Measurements from ENCODE around the gene ACOX2. TPM values are rescaled to one million over a fixed set of nuclear protein-coding genes. Genes with fewer than 3 reads are reported as not detected.
A peak's percentile ranks its signal among the peaks of the same experiment; 100 is the strongest.

Gene ACOX2
- total RNA-seq, 1 experiment from 2014 or later = 0.85 TPM

DNA sequence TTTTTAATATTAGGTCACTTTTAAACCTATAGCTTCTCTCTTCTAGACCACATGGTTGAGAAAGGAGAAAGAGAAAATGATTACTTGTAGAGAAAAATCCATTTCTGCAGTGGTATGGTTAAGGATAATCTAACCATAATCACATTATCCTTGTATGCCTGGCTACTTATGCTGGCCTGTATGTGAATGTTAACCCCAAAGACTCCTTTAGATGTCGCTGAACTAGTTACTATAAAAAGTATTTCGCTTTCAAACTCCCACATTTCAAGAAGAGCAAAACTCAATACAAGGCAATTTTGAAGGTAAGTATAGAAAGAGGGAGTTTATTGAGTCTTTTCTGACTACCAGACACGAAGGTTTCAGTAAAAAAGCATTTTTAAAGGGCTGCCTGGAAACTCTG, 42.9 kb downstream of the ACOX2 start:
- no peaks in the 10 kb centered on the region for H3K9me3 Mint-ChIP-seq
- no peaks in the 10 kb centered on the region for H3K27me3 ChIP-seq (ENCODE audit: insufficient read depth, low read length)
- no peak overlapping the region for H3K9ac ChIP-seq (ENCODE audit: extremely low read depth, insufficient read length, low read length)
- no peak overlapping the region for H3K27ac ChIP-seq (ENCODE audit: insufficient read length, low read depth, low read length)
- H3K14ac ChIP-seq (ENCODE audit: insufficient read depth, low read length) = no peak overlapping the region
- H2BK20ac ChIP-seq (ENCODE audit: low read depth, low read length, poor library complexity, severe bottlenecking) = no peak overlapping the region
- H3K4me2 ChIP-seq (ENCODE audit: insufficient read depth, insufficient read length, low read length) = peak overlapping the region; percentile 59
- no peak overlapping the region; a peak in 2 of 5 replicates for H3K4me3 Mint-ChIP-seq
- H3K4ac ChIP-seq (ENCODE audit: low read depth, low read length) = no peak overlapping the region
- H2BK12ac ChIP-seq (ENCODE audit: insufficient read length, low read depth, low read length) = no peak overlapping the region
- H3K79me2 ChIP-seq (ENCODE audit: insufficient read depth, low read length) = peaks cover 7% of the 10 kb centered on the region; the same call in 1 of the 2 replicates
- peaks cover 10% of the 10 kb centered on the region for H3K4me1 ChIP-seq (ENCODE audit: insufficient read depth, low read length)
- no CpG with 5 or more reads among the region's 3 CpGs for WGBS (ENCODE audit: extremely low coverage, insufficient read length, low lambda C conversion rate)
- H3K23ac ChIP-seq (ENCODE audit: insufficient read length, low read depth, low read length) = no peak overlapping the region
- no peaks in the 10 kb centered on the region for H4K20me1 ChIP-seq (ENCODE audit: control insufficient read depth, insufficient read depth, insufficient read length)
- no peak overlapping the region for H4K91ac ChIP-seq (ENCODE audit: insufficient read length, low read depth, low read length)
- H2BK5ac ChIP-seq (ENCODE audit: insufficient read length, low read length) = no peak overlapping the region
- H3K18ac ChIP-seq (ENCODE audit: insufficient read length, low read depth, low read length) = no peak overlapping the region
- H3K23me2 ChIP-seq (ENCODE audit: insufficient read length, low read depth, low read length, poor library complexity, severe bottlenecking) = peaks cover 8% of the 10 kb centered on the region
- H3K4me1 Mint-ChIP-seq = peaks cover 59 to 66% of the 10 kb centered on the region in 2 experiments
- no peak overlapping the region for H3K56ac ChIP-seq (ENCODE audit: insufficient read length, low read depth, low read length)
- no peak overlapping the region for H2BK120ac ChIP-seq (ENCODE audit: low read depth, low read length, poor library complexity, severe bottlenecking)
- H3K27ac Mint-ChIP-seq = no peak overlapping the region; a peak in 1 of 7 replicates
- no peak overlapping the region for H4K5ac ChIP-seq (ENCODE audit: insufficient read length, low read depth, low read length)
- H3K27me3 Mint-ChIP-seq (ENCODE audit: low read depth) = 0 out of 2 replicates have a peak, but pooled peaks cover 5% of the 10 kb centered on the region
- TF ChIP-seq CTCF (conservative IDR thresholded peaks at IDR 0.05) = no peak
- no peak overlapping the region for H2AK5ac ChIP-seq (ENCODE audit: insufficient read length, low read length)
- no peaks in the 10 kb centered on the region for H3K79me1 ChIP-seq (ENCODE audit: insufficient read depth, low read depth, low read length, poor library complexity, severe bottlenecking)
- H2AFZ ChIP-seq (ENCODE audit: low read length) = no peak overlapping the region
- H3T11ph ChIP-seq (ENCODE audit: low read length) = no peak overlapping the region
- H3K36me3 Mint-ChIP-seq (ENCODE audit: insufficient read depth in 1 of 3, low read depth in 3 of 3) = peaks cover 6 to 8% (median 6%) of the 10 kb centered on the region in 3 experiments; a peak in 6 of 7 replicates
- H3K9me3 ChIP-seq (ENCODE audit: control insufficient read depth, low read depth, low read length) = no peaks in the 10 kb centered on the region
- no peak overlapping the region for H2BK15ac ChIP-seq (ENCODE audit: low read depth, low read length)
- DNase-seq = no peak
- H4K8ac ChIP-seq (replicated peaks; ENCODE audit: insufficient read length, low read depth, low read length) = no peak overlapping the region
